Spleen (tissue), 11 donors: ENCODE results near the gene HPS4. TPM values are rescaled to one million over a fixed set of nuclear protein-coding genes. Genes with fewer than 3 reads are reported as not detected.
"Not testable (repeated sequence)": the region's sequence is repeated elsewhere in the genome, so short reads cannot be mapped to it uniquely, and the experiment has no call there.

ENCODE experiments used
- DNase-seq: peaks from one replicate; pipeline ENCODE4 v3.0.0-alpha.2; 2020
- H3K27ac ChIP-seq, 8 donors: fragments of 200-600 bp; sonication (generic) in 7 of 8; 1 replicate in 4 of 8; 2 replicates in 4 of 8; pipeline versions ENCODE4 v1.5.0 to v1.8.0; 2016 to 2021; ENCODE audit warnings: inconsistent platforms in 4 of 8, mild to moderate bottlenecking in 4 of 8, moderate library complexity in 1 of 8
- H3K27me3 ChIP-seq, 7 donors: fragments of 200-600 bp; sonication (generic) in 6 of 7; replicated peaks in 1 of 7; 1 replicate in 4 of 7; 2 replicates in 3 of 7; pipeline versions ENCODE4 v1.5.0 to v1.8.0; 2016 to 2021; ENCODE audit warnings: inconsistent platforms in 3 of 7, mild to moderate bottlenecking in 1 of 7
- H3K36me3 ChIP-seq, 6 donors: fragments of 200-600 bp; sonication (generic) in 5 of 6; 1 replicate in 4 of 6; 2 replicates in 2 of 6; pipeline versions ENCODE4 v1.5.0 to v1.8.0; 2016 to 2021; ENCODE audit warnings: inconsistent platforms in 2 of 6
- H3K4me1 ChIP-seq, 6 donors: fragments of 200-600 bp; sonication (generic) in 5 of 6; 1 replicate in 3 of 6; 2 replicates in 3 of 6; pipeline versions ENCODE4 v1.5.0 to v1.8.0; 2016 to 2021; ENCODE audit warnings: inconsistent platforms in 3 of 6
- H3K4me3 ChIP-seq, 8 donors: fragments of 200-600 bp; sonication (generic) in 7 of 8; 1 replicate in 4 of 8; 2 replicates in 4 of 8; pipeline versions ENCODE4 v1.5.0 to v1.8.0; 2016 to 2021; ENCODE audit warnings: inconsistent platforms in 4 of 8, mild to moderate bottlenecking in 4 of 8, moderate library complexity in 2 of 8
- H3K9me3 ChIP-seq, 8 donors: fragments of 200-600 bp; sonication (generic) in 7 of 8; 1 replicate in 4 of 8; 2 replicates in 4 of 8; pipeline versions ENCODE4 v1.5.0 to v1.8.0; 2016 to 2021; ENCODE audit warnings: inconsistent platforms in 4 of 8
- CTCF ChIP-seq, 11 experiments: fragments of 200-600 bp in 7 of 11; fragments of 450-650 bp in 4 of 11; sonication (generic) in 4 of 11; IDR thresholded peaks in 8 of 11; conservative IDR thresholded peaks in 3 of 11; 1 replicate in 7 of 11; 2 replicates in 4 of 11; pipeline versions ENCODE4 v1.4.0 to v1.8.0; 2016 to 2021; ENCODE audit warnings: antibody characterized with exemption in 11 of 11, inconsistent platforms in 4 of 11, mild to moderate bottlenecking in 1 of 11
- POLR2A ChIP-seq, 3 donors: fragments of 450-650 bp; IDR thresholded peaks; one replicate each; pipeline ENCODE4 v1.5.1; 2017; ENCODE audit warnings: antibody characterized with exemption in 3 of 3, mild to moderate bottlenecking in 1 of 3
- POLR2AphosphoS5 ChIP-seq, 3 donors: sonication (generic); formaldehyde crosslinking; IDR thresholded peaks; one replicate each; pipeline ENCODE4 v1.5.1; 2017; ENCODE audit warnings: antibody characterized with exemption in 3 of 3
- WGBS, 5 donors: extraction: QIAGEN DNeasy Blood & Tissue Kit in 3 of 5; methylation state at CpG; one replicate each; pipeline versions ENCODE4 v1.1.5 to v1.1.7; 2013 to 2018; 5-methylcytosine and 5-hydroxymethylcytosine counted together
- intact Hi-C: fragments of 100-400 bp; cut with DNase I; formaldehyde crosslinking; loops from one replicate; pipeline ENCODE4 v1.15.0; 2023; ENCODE audit warnings: low total_unique reads
- polyA plus RNA-seq, 3 donors: library from polyadenylated mRNA; stranded (reverse); fragments of 200-250 nt; gene quantifications; one replicate each; pipeline ENCODE4 v1.2.1, GENCODE V29; 2013
- total RNA-seq, 7 donors: library from RNA; depleted of rRNA in 3 of 7; stranded (reverse); fragments of >200 nt in 3 of 7; fragmentation: NEBNext Ultra II Directional in 4 of 7; extraction: Animal tissue kit (Norgen Biotek cat#: 25700) in 4 of 7; gene quantifications; one replicate each; pipeline versions ENCODE4 v1.1.0 to v1.2.1, GENCODE V29; 2016 to 2021
- donor health status: healthy with polysubstance abuse.
- donor health status: DM: no; HTN: no; CAD: no; lungs with moderate emphysema.
- donor health status: DM: no; HTN: no; CAD: no.
- donor health status: Bipolar disorder and iron deficiency.
- donor health status: healthy.
- donor health status: DM: no; HTN: no; CAD: no.
- donor health status: DM: yes; HTN: yes; CAD: no.

Gene HPS4
- total and polyA plus RNA-seq, 10 donors = 15.2 to 56.6 (median 37.5) TPM

GRCh38 chr22:26442086-26442756, 41.4 kb downstream of the HPS4 start:
- H3K27me3 ChIP-seq = no peaks in the 10 kb centered on the region
- intact Hi-C loops = no loop called here
- peaks cover 0 to 4% (median 0%) of the 10 kb centered on the region in 6 donors for H3K4me1 ChIP-seq
- H3K4me3 ChIP-seq = no peak overlapping the region
- no peak for DNase-seq
- no peak for TF ChIP-seq CTCF (IDR thresholded peaks at IDR 0.05 in 8 of 11, conservative IDR thresholded peaks at IDR 0.05 in 3 of 11)
- TF ChIP-seq POLR2A (IDR thresholded peaks at IDR 0.05) = no peak
- TF ChIP-seq POLR2AphosphoS5 (IDR thresholded peaks at IDR 0.05) = no peak
- H3K36me3 ChIP-seq = peaks cover 0 to 51% (median 2%) of the 10 kb centered on the region in 6 donors
- H3K9me3 ChIP-seq = no peaks in the 10 kb centered on the region
- WGBS, 5 donors = 69 to 73% (median 70%) methylated on average over 4 of the region's 4 CpGs
- no peak overlapping the region for H3K27ac ChIP-seq

- WGBS, 5 donors = 66 to 88% (median 78%) methylated on average over 3 of the region's 3 CpGs
- no peaks in the 10 kb centered on the region for H3K9me3 ChIP-seq
- H3K4me1 ChIP-seq = peaks cover 0 to 27% (median 7%) of the 10 kb centered on the region in 6 donors
- no peak for DNase-seq
- intact Hi-C loops = no loop called here
- H3K36me3 ChIP-seq = peaks cover 0 to 55% (median 2%) of the 10 kb centered on the region in 6 donors
- TF ChIP-seq POLR2AphosphoS5 (IDR thresholded peaks at IDR 0.05) (no peak), CTCF (IDR thresholded peaks at IDR 0.05 in 8 of 11, conservative IDR thresholded peaks at IDR 0.05 in 3 of 11) (no peak), POLR2A (IDR thresholded peaks at IDR 0.05) (no peak)
- no peaks in the 10 kb centered on the region for H3K27me3 ChIP-seq
- no peak overlapping the region for H3K4me3 ChIP-seq
- H3K27ac ChIP-seq = no peak overlapping the region
Measured at GRCh38 chr22:26439559-26439958, 44.0 kb downstream of the HPS4 start.

- DNase-seq, H3K4me3 ChIP-seq, intact Hi-C loops, H3K9me3 ChIP-seq, H3K27ac ChIP-seq, H3K27me3 ChIP-seq: not testable (repeated sequence)
- 90 to 98% (median 95%) methylated on average over 3 of the region's 3 CpGs for WGBS, 5 donors
- Histone ChIP-seq H3K36me3 (peaks cover 0 to 55% (median 5%) of the 10 kb centered on the region in 6 donors), H3K4me1 (peaks cover 0 to 32% (median 7%) of the 10 kb centered on the region in 6 donors)
Measured at GRCh38 chr22:26438776-26439175, 44.8 kb downstream of the HPS4 start.

GRCh38 chr22:26437694-26438392, 45.7 kb downstream of the HPS4 start:
- Histone ChIP-seq H3K36me3 (peaks cover 0 to 51% (median 7%) of the 10 kb centered on the region in 6 donors), H3K4me3 (no peak overlapping the region), H3K27me3 (no peaks in the 10 kb centered on the region), H3K4me1 (peaks cover 0 to 41% (median 10%) of the 10 kb centered on the region in 6 donors), H3K9me3 (no peaks in the 10 kb centered on the region), H3K27ac (no peak overlapping the region)
- WGBS, 5 donors = 87 to 94% (median 91%) methylated on average over 14 of the region's 14 CpGs
- no peak for DNase-seq
- intact Hi-C loops = no loop called here
- TF ChIP-seq POLR2A (IDR thresholded peaks at IDR 0.05) (no peak), POLR2AphosphoS5 (IDR thresholded peaks at IDR 0.05) (no peak), CTCF (IDR thresholded peaks at IDR 0.05 in 8 of 11, conservative IDR thresholded peaks at IDR 0.05 in 3 of 11) (no peak)
